GM21360 (cell line): ENCODE results near the gene KRT35.

Experiments
- ATAC-seq: cut with Tn5 transposase; IDR thresholded peaks from one replicate; pipeline ENCODE4 v1.9.1; 2021; ENCODE audit warnings: mild to moderate bottlenecking, moderate library complexity; ENCODE audit not compliant: unreplicated experiment

Gene KRT35

DNA sequence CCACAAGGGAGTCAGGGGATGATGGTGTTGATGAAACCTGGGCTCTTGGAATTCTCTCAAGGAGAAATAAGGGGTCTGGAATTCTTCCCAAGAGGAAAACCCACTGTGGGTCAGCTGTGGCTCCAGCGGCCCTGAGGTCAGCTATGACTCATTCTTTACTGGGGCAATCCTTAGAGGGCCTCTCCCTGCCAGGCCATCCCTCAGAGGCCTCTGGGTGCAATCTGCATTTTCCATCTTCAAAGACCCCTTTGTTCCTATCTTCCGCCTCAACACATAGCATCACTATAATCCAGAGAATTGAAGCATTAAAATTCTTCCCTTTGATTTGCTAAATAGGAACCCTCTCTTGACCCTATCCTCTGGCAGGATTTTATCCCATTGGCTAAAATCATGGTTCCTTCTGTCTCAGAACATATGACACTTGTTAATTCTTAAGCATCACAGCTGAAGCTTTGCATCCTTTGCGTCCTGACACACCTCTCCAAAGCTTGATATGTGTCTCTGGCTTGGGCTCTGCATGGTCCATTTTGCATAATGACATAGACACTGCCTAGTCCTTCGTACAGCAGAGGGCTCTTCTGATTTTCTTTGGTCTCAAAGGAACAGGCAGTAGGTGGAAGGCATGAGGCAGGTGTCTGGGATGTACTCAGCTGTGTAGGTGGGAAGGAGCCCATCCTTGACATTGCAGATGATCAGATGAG is 52.2 kb downstream of the KRT35 start:
- no peak for ATAC-seq
